ENCODE measurements around the gene TTLL9. TPM values are rescaled to one million over a fixed set of nuclear protein-coding genes. Genes with fewer than 3 reads are reported as not detected.
A peak's percentile ranks its signal among the peaks of the same experiment; 100 is the strongest.

TTLL9 gene
- total RNA-seq, 1 experiment from 2014 or later, result not detected

DNA sequence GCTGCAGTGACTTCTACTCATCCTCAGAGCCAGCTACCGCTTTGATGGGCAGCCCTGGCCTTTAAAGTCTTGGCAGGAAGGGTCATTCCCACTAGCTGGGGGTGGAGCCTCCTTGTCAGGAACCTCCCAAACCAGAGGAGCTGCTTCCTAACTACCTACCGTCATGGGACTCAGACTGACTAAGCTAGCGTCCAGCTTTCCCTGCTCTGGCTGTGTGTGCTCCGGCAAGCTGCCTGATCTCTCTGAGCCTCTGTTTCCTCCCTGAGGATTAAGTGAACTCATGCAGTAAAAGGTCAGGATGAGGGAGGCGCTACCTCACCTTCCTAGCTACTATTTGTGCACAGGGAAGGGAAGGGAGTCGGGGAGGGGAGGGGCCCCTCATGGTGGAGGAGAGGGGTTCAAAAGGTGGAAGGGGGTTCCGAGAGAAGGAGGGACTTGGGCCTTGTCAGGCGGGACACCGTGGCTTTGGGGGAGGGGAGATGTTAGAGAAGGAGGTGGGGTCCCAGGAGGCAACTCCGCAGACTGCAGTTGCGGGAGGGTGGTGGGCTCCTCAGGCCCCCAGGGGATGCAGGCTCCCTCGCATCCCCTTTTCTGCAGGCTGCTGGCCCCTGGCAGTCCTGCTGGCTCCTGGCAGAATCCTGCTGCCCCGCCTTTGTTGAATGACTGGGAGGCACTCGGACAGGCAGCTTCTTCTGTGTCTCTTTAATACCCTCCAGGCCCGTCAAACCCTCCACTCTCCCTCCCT, 9.9 kb upstream of the TTLL9 start:
- Histone ChIP-seq H3K27me3 (peaks cover 9% of the 10 kb centered on the region; the same call in 1 of the 2 replicates), H3K36me3 (no peaks in the 10 kb centered on the region), H3K4me3 (peak overlapping the region; percentile 59), H3K4me1 (peaks cover 3% of the 10 kb centered on the region; the same call in 1 of the 2 replicates), H3K9me3 (replicated peaks) (no peaks in the 10 kb centered on the region), H3K27ac (no peak overlapping the region)
- peak; percentile 37 to 38 for DNase-seq

DNA sequence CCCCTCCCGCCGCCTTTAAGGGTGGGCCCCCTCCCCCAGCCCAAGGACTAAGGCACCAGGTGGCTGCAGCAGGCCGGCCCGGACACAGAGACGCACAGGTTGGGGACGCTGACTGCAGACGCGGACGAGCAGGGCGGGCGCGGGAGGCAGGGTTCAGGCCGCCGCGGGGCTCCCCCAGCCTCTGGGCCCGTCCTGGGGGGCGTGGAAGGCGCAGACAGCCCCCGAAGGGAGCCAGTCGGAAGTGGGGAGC, 9.4 kb upstream of the TTLL9 start:
- peaks cover 8% of the 10 kb centered on the region; the same call in 1 of the 2 replicates for H3K27me3 ChIP-seq

GRCh38 chr20:31861385-31862156, 8.9 kb upstream of the TTLL9 start:
- Histone ChIP-seq H3K4me1 (peaks cover 3% of the 10 kb centered on the region; the same call in 1 of the 2 replicates), H3K36me3 (no peaks in the 10 kb centered on the region), H3K4me3 (peak overlapping the region; percentile 59), H3K9me3 (replicated peaks) (no peaks in the 10 kb centered on the region), H3K27ac (no peak overlapping the region), H3K27me3 (peaks cover 8% of the 10 kb centered on the region; the same call in 1 of the 2 replicates)
- peak; percentile 86 to 88 for DNase-seq

More for the DNA sequence above, 9.4 kb upstream of the TTLL9 start:
- Histone ChIP-seq H3K36me3 (no peaks in the 10 kb centered on the region), H3K4me1 (peaks cover 3% of the 10 kb centered on the region; the same call in 1 of the 2 replicates), H3K27ac (no peak overlapping the region), H3K9me3 (replicated peaks) (no peaks in the 10 kb centered on the region), H3K4me3 (peak overlapping the region; percentile 59)
- peak in 1 of 2 experiments; percentile 44 for DNase-seq

- no peak for DNase-seq
- no peak overlapping the region for H3K4me3 ChIP-seq
- no peaks in the 10 kb centered on the region for H3K9me3 ChIP-seq (replicated peaks)
- peaks cover 3% of the 10 kb centered on the region; the same call in 1 of the 2 replicates for H3K4me1 ChIP-seq
- peaks cover 8% of the 10 kb centered on the region; the same call in 1 of the 2 replicates for H3K27me3 ChIP-seq
- H3K36me3 ChIP-seq, result no peaks in the 10 kb centered on the region
- H3K27ac ChIP-seq, result no peak overlapping the region
Measured at GRCh38 chr20:31862157-31862470, 8.3 kb upstream of the TTLL9 start.

- no peak overlapping the region for H3K27ac ChIP-seq
- H3K4me1 ChIP-seq, result peaks cover 3% of the 10 kb centered on the region; the same call in 1 of the 2 replicates
- no peak for DNase-seq
- H3K9me3 ChIP-seq (replicated peaks), result no peaks in the 10 kb centered on the region
- H3K27me3 ChIP-seq, result peaks cover 8% of the 10 kb centered on the region; the same call in 1 of the 2 replicates
- H3K4me3 ChIP-seq, result no peak overlapping the region
- no peaks in the 10 kb centered on the region for H3K36me3 ChIP-seq
Measured at GRCh38 chr20:31862506-31862905, 7.9 kb upstream of the TTLL9 start.

GRCh38 chr20:31863296-31864085, 6.9 kb upstream of the TTLL9 start:
- Histone ChIP-seq H3K4me1 (peaks cover 3% of the 10 kb centered on the region; the same call in 1 of the 2 replicates), H3K4me3 (no peak overlapping the region), H3K27ac (no peak overlapping the region), H3K9me3 (replicated peaks) (no peaks in the 10 kb centered on the region), H3K36me3 (no peaks in the 10 kb centered on the region), H3K27me3 (peaks cover 7% of the 10 kb centered on the region; the same call in 1 of the 2 replicates)
- DNase-seq, result no peak

- H3K4me3 ChIP-seq, result no peak overlapping the region
- peaks cover 7% of the 10 kb centered on the region; the same call in 1 of the 2 replicates for H3K4me1 ChIP-seq
- no peaks in the 10 kb centered on the region; the same call in 1 of the 2 replicates for H3K27me3 ChIP-seq
- no peaks in the 10 kb centered on the region for H3K9me3 ChIP-seq (replicated peaks)
- DNase-seq, result no peak
- H3K36me3 ChIP-seq, result no peaks in the 10 kb centered on the region
- H3K27ac ChIP-seq, result no peak overlapping the region
Measured at GRCh38 chr20:31864521-31865400, 5.7 kb upstream of the TTLL9 start.

GRCh38 chr20:31866221-31866620, 4.2 kb upstream of the TTLL9 start:
- no peaks in the 10 kb centered on the region; the same call in 1 of the 2 replicates for H3K27me3 ChIP-seq
- H3K36me3 ChIP-seq, result no peaks in the 10 kb centered on the region
- no peaks in the 10 kb centered on the region for H3K9me3 ChIP-seq (replicated peaks)
- peaks cover 7% of the 10 kb centered on the region; the same call in 1 of the 2 replicates for H3K4me1 ChIP-seq
- H3K27ac ChIP-seq, result no peak overlapping the region
- no peak for DNase-seq
- no peak overlapping the region for H3K4me3 ChIP-seq

GRCh38 chr20:31868853-31869672, 1.4 kb upstream of the TTLL9 start:
- H3K27ac ChIP-seq, result no peak overlapping the region
- peaks cover 7% of the 10 kb centered on the region; the same call in 1 of the 2 replicates for H3K4me1 ChIP-seq
- no peaks in the 10 kb centered on the region for H3K9me3 ChIP-seq (replicated peaks)
- H3K27me3 ChIP-seq, result no peaks in the 10 kb centered on the region; the same call in 1 of the 2 replicates
- no peak for DNase-seq
- no peaks in the 10 kb centered on the region for H3K36me3 ChIP-seq
- peak overlapping the region; percentile 69; the same call in 1 of the 2 replicates for H3K4me3 ChIP-seq

- Histone ChIP-seq H3K27me3 (no peaks in the 10 kb centered on the region; the same call in 1 of the 2 replicates), H3K4me1 (peaks cover 7% of the 10 kb centered on the region; the same call in 1 of the 2 replicates), H3K9me3 (replicated peaks) (no peaks in the 10 kb centered on the region), H3K27ac (no peak overlapping the region), H3K4me3 (peak overlapping the region; percentile 69), H3K36me3 (no peaks in the 10 kb centered on the region)
- DNase-seq, result no peak
Measured at GRCh38 chr20:31869673-31869941, 827 bp upstream of the TTLL9 start.

DNA sequence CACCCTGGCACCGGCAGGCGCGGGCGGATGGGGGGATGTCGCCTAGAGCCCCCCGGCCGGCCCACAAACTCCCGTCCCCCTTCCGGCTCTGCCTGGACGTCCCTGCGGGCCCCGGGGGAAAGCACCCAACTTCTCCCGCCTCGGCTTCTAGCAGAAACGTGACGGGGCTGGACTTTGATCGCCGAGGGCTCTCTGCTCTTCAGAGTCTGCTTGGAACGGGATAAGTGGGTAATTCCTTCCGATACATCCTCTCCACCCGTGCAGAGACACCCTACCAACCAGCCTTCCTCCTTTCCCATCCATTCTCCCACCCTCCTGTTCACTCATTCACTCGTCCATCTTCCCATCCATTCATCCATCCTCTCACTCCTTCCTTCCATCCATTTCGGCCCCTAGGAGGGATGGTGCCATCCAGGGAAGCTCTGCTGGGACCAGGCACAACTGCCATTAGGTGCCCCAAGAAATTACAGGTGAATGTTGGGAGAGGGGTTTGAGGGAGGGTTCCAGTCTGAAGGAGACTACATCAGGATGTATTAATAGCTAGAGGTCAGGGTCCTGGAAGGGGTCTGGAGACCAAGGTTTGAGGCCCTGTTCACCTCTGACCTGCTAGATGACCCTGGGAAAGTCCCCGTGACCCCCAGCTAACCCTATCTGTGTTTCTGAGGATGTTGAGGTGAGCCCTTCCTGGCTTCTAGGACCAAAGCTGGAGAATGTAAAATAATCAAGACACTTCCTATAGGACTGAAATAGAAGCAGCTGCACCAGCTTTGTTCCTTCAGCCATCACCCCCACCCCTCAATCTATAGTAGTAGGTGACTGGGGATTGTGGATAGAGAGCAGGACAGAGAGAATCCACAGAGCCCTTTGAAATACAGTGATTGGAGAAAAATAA, 538 bp downstream of the TTLL9 start:
- Histone ChIP-seq H3K9me3 (replicated peaks) (no peaks in the 10 kb centered on the region), H3K27me3 (no peaks in the 10 kb centered on the region; the same call in 1 of the 2 replicates), H3K4me1 (peaks cover 7% of the 10 kb centered on the region; the same call in 1 of the 2 replicates), H3K27ac (no peak overlapping the region; the same call in 1 of the 2 replicates), H3K4me3 (peak overlapping the region; percentile 69), H3K36me3 (no peaks in the 10 kb centered on the region)
- DNase-seq, result peak in 1 of 2 experiments; percentile 43

- peaks cover 7% of the 10 kb centered on the region; the same call in 1 of the 2 replicates for H3K4me1 ChIP-seq
Measured at GRCh38 chr20:31871618-31871954, 1.2 kb downstream of the TTLL9 start.

More at GRCh38 chr20:31871618-31871954, 1.2 kb downstream of the TTLL9 start:
- Histone ChIP-seq H3K4me3 (no peak overlapping the region), H3K27me3 (no peaks in the 10 kb centered on the region; the same call in 1 of the 2 replicates), H3K36me3 (no peaks in the 10 kb centered on the region), H3K9me3 (replicated peaks) (no peaks in the 10 kb centered on the region), H3K27ac (no peak overlapping the region)
- no peak for DNase-seq
